CD4-positive, alpha-beta T cell treated with Interleukin-1 beta for 1 hour (primary cell): ENCODE results near the gene JAM3.
"Not testable (repeated sequence)": the region's sequence is repeated elsewhere in the genome, so short reads cannot be mapped to it uniquely, and the experiment has no call there.

Experiments
- DNase-seq, 2 donors: peaks; one replicate each; pipeline ENCODE4 v3.0.0-alpha.2; 2020 to 2022

JAM3 gene

DNA sequence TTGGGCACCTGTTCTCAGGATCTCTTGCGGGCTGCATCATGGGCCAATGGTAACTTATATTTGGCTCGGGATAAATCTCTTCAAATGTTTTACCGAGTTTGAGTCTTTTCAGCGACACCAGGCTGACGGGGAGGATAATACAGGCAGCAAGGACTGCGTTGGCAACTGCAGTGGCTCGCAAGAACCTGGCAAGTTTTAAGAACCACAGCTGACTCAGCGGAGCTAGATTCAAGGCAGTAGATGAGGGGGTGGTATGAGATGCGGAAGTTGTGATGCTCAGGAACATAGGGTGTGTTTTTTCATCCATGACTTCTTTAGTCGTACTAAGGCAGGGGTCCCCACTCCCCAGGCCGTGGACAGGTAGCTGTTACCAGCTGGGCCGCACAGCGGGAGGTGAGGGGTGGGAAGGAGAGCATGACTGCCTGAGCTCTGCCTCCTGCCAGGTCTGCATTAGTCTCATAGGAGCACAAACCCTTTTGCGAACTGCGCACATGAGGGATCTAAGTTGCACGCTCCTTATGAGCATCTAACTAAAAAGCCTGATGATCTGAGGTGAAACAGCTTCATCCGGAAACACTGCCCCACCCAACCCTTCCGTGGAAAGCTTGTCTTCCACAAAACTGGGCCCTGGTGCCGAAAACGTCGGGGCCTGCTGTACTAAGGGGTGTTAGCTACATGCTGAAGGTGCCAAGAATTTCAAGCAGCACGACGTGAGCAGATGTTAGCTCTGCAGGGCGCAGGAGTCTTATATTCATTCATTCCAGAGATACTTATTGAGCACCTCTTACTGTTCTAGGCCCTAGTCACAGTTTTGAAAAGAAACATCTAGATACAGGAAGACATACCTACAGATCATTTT is 6.4 kb upstream of the JAM3 start:
- DNase-seq, result no peak

DNA sequence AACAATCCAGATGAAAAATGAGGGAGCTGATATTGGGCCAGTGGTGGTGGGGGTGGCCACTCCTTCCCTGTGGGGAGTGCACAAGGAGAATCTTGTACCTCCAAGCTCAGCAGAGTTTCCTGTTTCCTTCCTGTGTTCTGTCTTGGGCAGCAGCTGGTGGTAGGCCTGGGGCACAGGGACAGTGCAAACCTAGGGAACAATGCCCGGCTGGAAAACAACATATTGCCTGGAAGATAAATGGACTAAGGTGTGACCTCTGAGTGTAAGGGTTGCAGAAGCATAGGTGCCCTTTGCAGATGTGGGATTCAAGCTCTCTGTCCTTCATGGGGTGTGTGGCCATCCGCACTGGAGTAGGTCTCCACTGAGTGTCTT is 5.8 kb upstream of the JAM3 start:
- DNase-seq, result no peak

DNA sequence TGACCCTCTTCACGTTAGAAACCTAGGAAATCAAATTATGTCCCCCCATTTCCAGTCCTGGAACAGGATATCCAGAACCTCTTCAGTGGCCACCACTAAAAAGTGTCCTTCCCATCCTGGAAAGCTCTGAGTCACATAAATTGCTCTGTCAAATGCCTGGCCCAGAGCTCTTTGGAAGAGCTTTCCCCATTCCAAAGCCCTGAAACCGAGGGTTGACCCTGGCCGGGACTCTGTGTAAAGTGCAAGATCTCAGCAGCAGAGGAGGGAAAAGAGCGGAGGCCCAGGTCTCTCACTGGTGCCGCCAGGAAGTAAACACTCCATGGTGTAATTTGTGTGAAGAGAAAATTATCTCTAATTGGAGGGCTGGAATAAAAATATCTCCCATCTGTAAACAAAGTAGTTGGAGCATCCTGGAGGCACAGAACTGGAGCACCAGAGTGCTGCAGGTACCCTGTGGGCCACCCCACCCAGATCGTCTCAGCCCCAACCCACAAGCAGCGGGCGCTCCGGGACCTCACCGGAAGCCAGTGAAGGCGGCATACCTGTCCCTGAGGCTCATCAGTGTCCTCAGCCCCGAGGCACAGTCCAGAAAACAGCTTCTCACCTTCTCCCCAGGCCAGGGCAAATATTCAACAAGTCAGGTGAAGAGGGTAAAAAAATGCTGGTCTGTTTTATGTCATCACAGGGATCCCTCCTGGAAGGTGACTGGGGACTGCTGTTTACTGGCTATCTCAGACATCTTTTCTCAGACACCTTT is 4.7 kb upstream of the JAM3 start:
- DNase-seq, result no peak

DNA sequence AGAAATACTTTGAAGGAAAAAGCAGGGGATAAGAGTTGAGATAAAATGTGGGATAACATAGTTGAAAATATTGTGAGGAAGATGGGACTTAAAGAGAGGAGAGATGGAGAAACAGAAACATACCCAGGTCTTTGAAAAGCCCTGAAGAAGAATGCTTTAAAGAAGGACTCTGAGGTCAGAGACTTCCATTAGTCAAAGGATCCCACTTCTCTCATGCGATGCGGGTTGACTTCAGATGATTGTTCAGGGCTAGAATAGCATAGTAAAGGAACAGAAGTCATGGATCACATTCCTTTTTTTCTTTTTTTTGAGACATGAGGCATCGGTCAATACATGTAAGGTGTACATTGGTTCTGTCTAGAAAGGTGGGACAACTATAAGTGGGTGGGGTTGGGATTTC is 3.5 kb upstream of the JAM3 start:
- no peak for DNase-seq

DNA sequence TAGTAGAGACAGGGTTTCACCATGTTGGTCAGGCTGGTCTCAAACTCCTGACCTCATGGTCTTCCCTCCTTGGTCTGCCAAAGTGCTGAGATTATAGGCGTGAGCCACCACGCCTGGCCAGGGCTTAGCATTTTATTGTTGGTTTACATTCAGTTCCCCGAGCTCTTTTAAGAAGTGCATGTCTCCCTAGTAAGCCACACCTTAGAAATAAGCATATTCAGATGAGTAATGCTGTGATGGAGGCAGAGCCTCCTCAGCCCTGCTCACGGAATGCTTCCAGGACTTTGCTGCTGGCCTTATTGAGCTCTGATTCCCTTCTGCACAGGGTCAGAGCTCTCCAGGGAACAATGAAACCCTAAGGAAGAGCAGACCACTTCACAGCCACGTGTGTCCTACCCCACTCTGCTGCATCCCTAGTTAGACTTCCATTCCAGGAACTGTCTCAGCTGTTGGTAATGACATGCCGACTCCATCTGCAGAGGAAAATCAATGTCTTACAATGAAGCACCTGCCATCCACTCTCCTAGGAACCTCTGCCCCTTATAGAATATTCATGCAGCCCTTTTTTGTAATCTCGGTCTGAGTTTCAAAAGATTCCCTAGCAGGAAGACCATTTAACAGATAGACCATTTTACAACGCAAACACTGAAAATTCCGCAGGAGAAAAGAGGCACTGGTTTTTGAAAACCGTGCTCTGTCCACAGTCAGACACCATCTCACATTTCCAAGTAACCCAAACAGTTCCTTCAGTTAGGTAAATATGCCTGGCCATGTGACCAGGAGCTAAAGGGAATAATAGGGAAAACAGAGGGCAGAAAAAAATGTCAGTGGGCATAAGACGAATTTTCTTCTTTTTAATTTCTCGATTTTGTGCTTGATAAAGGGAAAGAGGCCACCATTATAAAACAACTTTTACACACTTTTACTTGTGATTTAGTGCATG is 1.7 kb upstream of the JAM3 start:
- DNase-seq, result no peak

DNA sequence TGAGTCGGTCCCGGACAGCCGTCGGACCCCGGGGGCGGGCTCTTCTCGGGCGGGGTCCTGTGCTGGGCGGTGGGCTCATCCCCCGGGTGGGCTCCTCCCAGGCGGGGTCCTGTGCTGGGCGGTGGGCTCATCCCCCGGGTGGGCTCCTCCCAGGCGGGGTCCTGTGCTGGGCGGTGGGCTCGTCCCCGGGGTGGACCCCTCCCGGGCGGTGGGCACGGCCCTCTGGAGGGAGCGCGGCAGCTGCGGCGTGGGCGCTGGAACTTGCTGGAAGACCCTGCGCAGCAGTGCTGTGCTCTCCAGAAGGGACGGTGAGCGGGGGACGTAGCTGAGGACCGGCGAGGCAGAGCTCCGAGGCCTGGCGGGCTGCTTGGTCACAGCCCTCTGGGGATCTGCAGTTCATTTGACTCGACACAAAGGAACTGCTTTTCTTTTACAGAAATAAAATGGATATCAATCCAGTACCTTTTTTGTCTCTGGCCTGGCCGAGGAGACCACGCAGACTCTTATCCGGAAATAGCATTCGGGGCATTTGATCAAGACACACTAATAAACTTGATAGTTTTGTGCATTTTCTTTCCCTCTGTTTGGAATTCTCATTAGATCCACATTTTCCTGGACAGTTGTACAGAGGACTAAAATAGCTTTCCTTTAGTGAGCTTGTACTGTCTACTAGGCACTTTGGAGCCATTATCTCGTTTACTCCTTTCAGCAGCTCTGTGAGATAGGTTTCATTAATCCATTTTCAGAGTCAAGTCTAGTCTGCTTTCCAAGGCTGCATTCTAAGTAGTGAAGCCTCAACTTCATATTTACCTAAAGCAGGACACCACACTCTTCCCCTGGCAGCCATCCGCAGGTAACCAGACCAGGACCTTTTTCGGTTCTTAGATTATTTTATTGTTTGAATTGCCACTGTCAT is 812 bp downstream of the JAM3 start:
- DNase-seq, result no peak

DNA sequence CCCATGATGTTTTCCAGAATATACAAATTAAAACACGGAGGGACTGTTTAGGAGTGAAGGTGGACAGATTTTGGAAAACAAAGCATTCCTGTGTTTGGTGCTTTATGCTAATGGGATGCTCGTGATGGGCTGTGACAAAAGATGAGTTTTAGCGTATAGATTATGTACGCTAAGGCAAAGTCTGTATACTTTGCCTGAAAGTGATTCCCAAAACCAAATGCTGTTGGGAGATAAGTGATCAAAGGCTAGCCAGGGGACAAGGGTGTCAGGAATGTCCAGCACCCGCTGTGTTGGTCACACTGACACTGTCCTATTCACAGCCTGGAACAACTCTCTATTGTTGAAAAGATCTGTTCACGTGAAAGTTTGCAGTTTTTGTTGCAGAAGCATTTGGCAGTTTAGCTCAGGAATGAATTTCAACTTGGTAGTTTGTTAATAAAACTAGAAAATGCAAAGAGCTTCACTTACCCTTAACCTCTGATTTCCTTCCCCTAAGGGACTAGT is 1.5 kb downstream of the JAM3 start:
- no peak for DNase-seq

DNA sequence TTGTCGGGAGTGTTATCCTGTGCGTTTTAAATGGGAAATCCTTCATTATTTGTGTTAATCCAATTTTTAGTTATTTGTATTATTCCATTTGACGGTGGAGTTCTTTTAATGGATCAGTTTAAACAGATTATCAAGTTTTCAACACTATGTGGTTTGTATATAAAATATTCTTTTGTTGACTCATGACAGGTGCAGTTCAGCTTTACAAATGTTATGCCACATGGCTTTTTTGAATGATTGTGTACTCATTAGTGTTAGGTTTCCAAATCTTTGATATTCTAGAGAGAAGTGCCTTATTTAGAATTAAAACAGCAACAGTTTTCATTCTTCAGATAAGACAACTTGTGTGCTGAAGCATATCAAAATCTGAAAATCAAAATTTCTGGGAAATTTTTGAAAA is 2.4 kb downstream of the JAM3 start:
- DNase-seq, result no peak

DNA sequence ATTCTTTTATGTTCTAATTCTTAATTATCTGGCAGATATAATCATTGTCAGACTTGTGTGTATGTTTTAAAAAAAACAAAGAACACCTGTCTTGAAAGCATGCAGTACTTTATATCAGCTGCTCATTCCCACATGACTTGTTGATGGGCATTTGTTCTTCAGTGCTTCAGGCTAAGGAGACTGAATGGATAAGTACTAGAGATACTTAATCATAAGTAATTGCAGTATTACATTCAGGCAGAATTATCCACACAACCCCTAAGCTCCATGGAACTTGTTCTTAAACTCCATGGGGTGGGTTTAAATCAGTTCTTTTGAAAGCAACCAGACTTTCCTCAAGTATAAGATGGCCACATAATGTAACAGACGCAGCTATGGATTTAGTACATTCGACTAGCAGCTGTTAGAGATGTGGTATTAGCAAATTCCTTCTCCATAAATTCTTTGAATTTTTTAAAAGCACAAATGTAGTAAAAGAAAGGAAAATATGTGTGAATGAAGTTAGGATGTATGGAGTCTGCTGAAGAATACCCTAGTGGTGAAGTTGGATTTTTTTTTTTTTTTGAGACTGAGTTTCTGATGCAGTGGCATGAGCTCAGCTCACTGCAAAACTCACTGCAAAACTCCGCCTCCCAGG is 3.0 kb downstream of the JAM3 start:
- DNase-seq, result no peak

DNA sequence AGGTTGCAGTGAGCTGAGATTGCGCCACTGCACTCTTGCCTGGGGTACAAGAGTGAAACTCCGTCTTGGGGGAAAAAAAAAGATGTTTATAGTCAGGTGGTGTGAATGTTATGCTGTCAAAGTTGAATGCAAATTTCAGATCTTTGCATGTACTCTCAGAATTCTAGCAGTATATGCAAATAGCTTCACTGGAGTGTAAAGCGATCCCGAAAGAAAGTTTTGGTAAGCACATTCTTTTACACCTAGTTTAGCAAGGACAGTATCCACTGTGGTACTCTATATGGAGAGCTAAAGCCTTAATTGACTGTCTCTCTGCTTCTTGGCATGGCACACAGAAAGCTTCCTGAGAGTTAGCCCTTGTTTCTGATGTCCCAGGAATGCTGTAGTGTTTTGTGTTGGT is 4.0 kb downstream of the JAM3 start:
- no peak for DNase-seq

DNA sequence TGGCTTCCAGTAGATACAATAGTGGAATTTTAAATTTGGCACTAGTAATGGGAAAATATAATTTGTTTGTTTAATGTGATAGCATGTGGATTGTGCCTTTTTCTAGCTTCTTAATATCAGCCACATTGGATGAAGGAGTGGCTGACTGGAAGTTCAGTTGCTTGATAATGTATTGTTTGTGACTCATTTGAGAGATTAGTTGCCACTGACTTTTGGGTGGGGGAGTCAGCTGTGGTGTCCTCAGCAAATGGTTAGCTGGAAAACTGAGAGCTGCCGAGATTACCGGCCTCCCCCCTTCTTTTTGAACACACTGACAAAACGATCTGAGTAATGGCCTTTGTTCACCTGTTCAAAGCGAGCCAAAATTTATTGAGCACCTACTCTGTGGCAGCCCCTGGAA is 5.5 kb downstream of the JAM3 start:
- no peak for DNase-seq

DNA sequence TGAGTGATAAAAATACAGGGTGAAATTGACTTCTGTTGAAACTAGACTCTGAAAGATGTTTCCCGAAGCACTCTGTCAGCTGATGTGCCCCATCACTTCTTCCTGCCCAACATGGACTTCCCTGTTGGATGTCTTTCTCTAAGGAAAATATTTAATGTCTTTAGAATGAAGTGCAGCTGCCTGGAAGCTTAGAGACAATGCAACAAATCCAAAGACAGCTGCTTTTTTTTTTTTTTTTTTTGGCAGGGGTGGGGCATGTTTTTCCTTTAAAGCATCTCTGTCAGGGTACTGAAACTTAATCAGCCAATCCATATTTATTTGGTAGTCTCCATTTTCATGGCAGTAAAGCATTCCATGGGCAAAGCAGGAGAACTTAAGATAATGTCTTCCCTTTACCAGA is 5.9 kb downstream of the JAM3 start:
- no peak for DNase-seq

DNA sequence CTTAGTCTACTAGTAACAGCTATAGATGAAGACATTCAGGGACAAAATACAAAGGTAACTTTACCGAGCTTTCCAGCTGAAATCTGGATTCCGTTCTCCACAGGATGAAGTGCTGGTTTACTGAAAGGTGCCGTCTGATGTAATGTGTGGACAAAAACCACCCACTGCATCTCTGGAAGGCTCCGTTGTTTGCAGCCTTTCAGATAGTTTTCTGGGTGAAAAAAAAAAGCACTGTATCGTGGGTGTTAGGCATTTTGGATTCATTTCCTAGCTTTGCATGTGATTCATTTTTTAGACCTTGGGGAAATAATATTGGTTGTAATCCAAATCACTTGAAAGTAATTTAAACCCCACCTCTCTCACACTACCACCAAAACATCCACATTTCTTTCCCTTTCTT is 10.4 kb downstream of the JAM3 start:
- DNase-seq, result no peak

DNA sequence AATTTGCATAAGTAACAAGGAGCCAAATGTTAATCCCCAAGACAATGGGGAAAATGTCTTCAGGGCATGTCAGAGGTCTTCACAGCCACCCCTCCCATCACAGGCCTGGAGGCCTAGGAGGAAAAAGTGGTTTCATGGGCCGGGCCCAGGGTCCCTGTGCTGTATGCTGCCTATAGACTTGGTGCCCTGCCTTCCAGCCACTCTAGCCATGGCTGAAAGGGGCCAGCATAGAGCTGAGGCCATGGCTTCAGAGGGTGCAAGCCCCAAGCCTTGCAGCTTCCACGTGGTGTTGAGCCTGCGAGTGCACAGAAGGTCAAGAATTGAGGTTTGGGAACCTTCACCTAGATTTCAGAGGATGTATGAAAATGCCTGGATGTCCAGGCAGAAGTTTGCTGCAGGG is 12.4 kb downstream of the JAM3 start:
- DNase-seq, result not testable (repeated sequence)

DNA sequence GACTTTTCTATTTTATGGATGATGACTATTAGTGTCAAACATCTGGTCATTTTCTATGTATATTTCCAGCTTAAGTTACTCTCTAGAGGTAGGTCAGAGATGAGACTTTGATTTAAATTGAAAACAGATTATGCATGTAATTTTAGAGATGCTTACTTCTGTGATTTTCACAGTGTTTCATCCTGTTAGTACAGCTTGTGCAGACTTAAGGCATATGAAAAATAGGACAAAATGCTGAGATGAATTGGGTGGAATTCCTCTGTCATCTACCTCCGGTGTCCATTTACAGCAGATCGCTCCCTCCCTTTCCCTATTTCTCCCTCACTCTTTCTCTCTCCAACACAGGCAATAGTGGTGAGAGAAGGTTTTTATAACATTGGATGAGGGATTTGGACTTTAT is 14.1 kb downstream of the JAM3 start:
- no peak for DNase-seq

DNA sequence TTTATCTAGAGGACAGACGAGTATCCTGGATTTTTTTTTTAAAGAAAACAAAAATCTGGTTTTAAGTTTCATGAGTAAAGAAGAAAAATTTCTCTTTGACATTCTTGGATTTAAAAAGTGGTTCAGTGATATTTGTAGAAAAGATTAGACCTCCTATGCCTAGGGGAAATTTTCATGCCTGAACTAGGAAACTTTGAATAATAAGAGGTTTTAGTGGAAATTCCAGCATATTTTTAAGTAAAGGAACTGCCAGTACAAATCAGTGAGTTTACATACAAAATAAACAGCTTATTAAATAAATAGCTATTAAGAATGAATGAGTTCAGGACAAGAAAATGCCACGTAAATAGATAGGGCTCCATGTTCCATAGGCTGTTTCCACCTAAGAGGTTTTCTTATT is 17.5 kb downstream of the JAM3 start:
- no peak for DNase-seq

DNA sequence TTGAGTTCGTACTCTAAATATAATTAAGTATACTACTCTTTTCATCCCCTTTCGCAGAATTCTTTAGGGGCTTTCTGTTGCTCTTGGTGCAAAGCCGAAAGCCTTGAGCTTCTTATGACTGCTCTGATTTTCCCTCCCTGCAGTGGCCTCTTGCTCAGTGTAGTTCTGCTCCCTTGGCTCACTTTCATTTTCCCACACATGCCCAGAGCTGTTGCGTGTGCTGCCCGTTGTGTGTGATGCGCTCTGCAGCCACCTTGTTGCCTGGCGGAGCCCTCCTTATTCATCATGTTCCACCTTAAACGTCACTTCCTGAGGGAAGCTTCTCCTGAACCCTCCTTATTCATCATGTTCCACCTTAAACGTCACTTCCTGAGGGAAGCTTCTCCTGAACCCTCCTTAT is 23.1 kb downstream of the JAM3 start:
- not testable (repeated sequence) for DNase-seq

DNA sequence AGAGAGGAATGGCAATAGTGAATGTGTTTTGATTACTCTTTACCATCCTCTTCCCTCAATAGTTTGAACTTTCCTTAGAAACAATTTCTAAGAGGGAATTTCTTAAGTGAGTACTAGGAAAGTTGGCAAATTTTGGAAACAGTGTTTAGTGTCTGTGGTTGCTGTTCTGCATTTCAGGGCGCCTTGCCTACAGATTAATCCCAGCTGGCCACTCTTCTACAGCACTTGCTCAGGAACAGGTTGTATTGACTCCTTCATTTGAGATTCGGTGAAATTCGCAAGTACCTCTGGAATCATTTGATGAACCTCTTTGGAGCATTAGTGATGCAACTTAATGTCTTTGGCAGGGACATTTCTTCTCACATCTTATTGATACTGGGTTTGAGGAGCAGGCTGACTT is 28.3 kb downstream of the JAM3 start:
- DNase-seq, result no peak

DNA sequence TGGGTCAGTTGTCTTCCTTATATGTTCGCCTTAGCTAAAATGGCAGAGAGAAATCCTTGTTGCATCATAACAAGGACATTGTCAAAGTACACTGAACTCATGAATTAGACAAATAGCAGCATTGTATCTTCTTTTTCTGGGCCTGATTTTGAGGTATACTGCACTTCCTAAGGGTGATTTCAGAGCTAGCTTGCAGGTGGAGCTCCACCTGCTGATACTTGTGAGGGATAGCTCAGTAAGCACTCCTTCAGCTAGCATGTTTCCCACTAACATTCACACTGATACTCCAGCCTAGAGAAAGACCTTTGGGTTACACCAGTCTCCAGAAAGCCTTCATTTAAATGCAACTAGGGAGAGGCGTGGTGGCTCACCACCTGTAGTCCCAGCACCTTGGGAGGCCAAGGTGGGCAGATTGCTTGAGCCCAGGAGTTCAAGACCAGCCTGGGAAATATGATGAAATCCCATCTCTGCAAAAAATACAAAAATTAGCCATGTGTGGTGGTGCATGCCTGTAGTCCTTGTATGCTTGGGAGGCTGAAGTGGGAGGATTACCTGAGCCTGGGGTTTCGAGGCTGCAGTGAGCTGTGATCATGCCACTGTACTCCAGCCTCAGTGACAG is 29.8 kb downstream of the JAM3 start:
- DNase-seq, result no peak

DNA sequence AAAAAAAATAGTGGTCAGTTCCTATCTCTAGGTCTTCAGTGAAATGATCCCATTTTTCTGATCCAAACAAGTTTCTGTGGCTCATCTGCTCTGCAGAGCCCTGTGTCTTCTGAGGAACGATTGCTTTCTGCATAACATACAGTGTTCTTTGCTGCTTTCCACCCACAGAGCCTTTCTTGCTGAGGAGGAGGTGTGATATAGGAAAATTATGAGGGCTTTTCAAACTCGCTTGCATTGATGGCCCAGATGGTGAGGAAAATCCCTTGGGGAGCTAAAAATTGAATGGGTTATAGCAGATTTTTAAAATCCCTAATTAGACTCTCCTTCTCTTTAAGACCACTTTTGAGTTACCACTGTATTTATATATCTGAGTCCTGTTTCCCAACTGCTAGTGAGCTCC is 31.3 kb downstream of the JAM3 start:
- DNase-seq, result no peak

DNA sequence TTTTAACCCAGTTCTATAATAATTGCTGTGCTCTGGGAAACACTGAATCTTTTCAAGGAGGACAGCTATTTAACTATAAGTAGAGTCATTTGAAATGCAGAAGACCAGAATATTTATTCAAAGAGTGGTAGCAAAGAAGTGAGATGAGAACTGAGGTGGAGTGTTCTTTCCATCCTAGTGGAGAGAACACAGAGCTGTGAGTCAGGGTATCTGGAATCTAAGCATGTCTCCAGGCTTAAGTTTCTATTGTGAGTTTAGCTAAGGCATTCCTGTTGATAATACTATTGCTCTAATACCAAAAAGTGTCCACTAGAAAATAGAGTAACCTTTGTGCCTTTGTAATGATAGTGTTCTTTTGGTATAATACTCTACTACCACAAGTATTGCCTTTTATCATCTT is 32.4 kb downstream of the JAM3 start:
- DNase-seq, result no peak
